LoVo (cell line): ENCODE results near the gene ADCYAP1R1.

ENCODE experiments used
- DNase-seq: peaks from one replicate; pipeline ENCODE4 v3.0.0-alpha.2; 2016; ENCODE audit warnings: low spot score

Gene ADCYAP1R1

GRCh38 chr7:31051598-31052486, at the start of gene ADCYAP1R1:
ADCYAP1R1 (plus strand) TSS chr7:31052308; CDS start chr7:31063265, 10,957 bp downstream.
- DNase-seq, result no peak

- DNase-seq, result no peak
Measured at GRCh38 chr7:31003097-31003496, 49.0 kb upstream of the ADCYAP1R1 start.

GRCh38 chr7:31003721-31004120, 48.4 kb upstream of the ADCYAP1R1 start:
- no peak for DNase-seq

GRCh38 chr7:31004393-31004792, 47.7 kb upstream of the ADCYAP1R1 start:
- no peak for DNase-seq

- DNase-seq, result no peak
Measured at GRCh38 chr7:31006857-31007256, 45.3 kb upstream of the ADCYAP1R1 start.

GRCh38 chr7:31007634-31008033, 44.5 kb upstream of the ADCYAP1R1 start:
- DNase-seq, result no peak

- DNase-seq, result no peak
Measured at GRCh38 chr7:31014826-31015225, 37.3 kb upstream of the ADCYAP1R1 start.

GRCh38 chr7:31017032-31017675, 35.0 kb upstream of the ADCYAP1R1 start:
- DNase-seq, result no peak

- DNase-seq, result no peak
Measured at GRCh38 chr7:31017721-31018120, 34.4 kb upstream of the ADCYAP1R1 start.

- no peak for DNase-seq
Measured at GRCh38 chr7:31019509-31019908, 32.6 kb upstream of the ADCYAP1R1 start.

GRCh38 chr7:31020161-31020560, 31.9 kb upstream of the ADCYAP1R1 start:
- no peak for DNase-seq

- DNase-seq, result no peak
Measured at GRCh38 chr7:31020652-31021051, 31.5 kb upstream of the ADCYAP1R1 start.

- DNase-seq, result no peak
Measured at GRCh38 chr7:31022117-31022516, 30.0 kb upstream of the ADCYAP1R1 start.

- DNase-seq, result no peak
Measured at GRCh38 chr7:31022726-31023125, 29.4 kb upstream of the ADCYAP1R1 start.

- DNase-seq, result no peak
Measured at GRCh38 chr7:31023877-31024276, 28.2 kb upstream of the ADCYAP1R1 start.

GRCh38 chr7:31027161-31027965, 24.7 kb upstream of the ADCYAP1R1 start:
- no peak for DNase-seq

- DNase-seq, result no peak
Measured at GRCh38 chr7:31028006-31028405, 24.1 kb upstream of the ADCYAP1R1 start.

GRCh38 chr7:31028417-31028992, 23.6 kb upstream of the ADCYAP1R1 start:
- no peak for DNase-seq

- no peak for DNase-seq
Measured at GRCh38 chr7:31029251-31030042, 22.7 kb upstream of the ADCYAP1R1 start.

- no peak for DNase-seq
Measured at GRCh38 chr7:31033674-31034300, 18.3 kb upstream of the ADCYAP1R1 start.

- no peak for DNase-seq
Measured at GRCh38 chr7:31036924-31037323, 15.2 kb upstream of the ADCYAP1R1 start.
